H1 (cell line): Measurements from ENCODE around the gene RAB31. TPM values are rescaled to one million over a fixed set of nuclear protein-coding genes. Genes with fewer than 3 reads are reported as not detected.

ENCODE experiments used
- CTCF ChIA-PET: fragments of 300-600 bp; sonication (Branson Sonifier 250); formaldehyde crosslinking; loops from one replicate; lab custom pipeline; 2021; ENCODE audit not compliant: partially characterized antibody; lab: Charles Lee
- POLR2A ChIA-PET: fragments of 300-600 bp; sonication (Branson Sonifier 250); formaldehyde crosslinking; loops from one replicate; lab custom pipeline; 2021; ENCODE audit warnings: inconsistent platforms; ENCODE audit not compliant: partially characterized antibody; lab: Charles Lee
- DNase-seq, 2 experiments: peaks; one replicate each; pipeline versions ENCODE4 v3.0.0 to v3.0.0-alpha.2; 2010 to 2022; ENCODE audit warnings: low spot score in 2 of 2, low read depth in 1 of 2, mixed read lengths in 1 of 2
- FAIRE-seq: peaks from 2 replicates; lab custom pipeline; 2011; peaks lifted over from hg19 to GRCh38; lab: Jason Lieb, UNC
- H2AFZ ChIP-seq: 2 replicates; pipeline ENCODE4 v1.8.1; 2012; ENCODE audit warnings: low read length, inconsistent platforms
- H2AK5ac ChIP-seq: 2 replicates; pipeline ENCODE4 v1.6.1; 2013; ENCODE audit warnings: low read depth, low read length
- H2BK120ac ChIP-seq: replicated peaks from 2 replicates; pipeline ENCODE3; 2013; ENCODE audit warnings: low read depth, low read length, inconsistent platforms
- H2BK12ac ChIP-seq: 2 replicates; pipeline ENCODE4 v1.6.1; 2013; ENCODE audit warnings: low read depth, low read length
- H2BK15ac ChIP-seq: 2 replicates; pipeline ENCODE4 v1.6.1; 2013; ENCODE audit warnings: low read length
- H2BK20ac ChIP-seq: 2 replicates; pipeline ENCODE4 v1.6.1; 2013; ENCODE audit warnings: low read length
- H2BK5ac ChIP-seq: 2 replicates; pipeline ENCODE4 v1.6.1; 2013; ENCODE audit warnings: low read depth, low read length
- H3K14ac ChIP-seq: 2 replicates; pipeline ENCODE4 v1.6.1; 2013; ENCODE audit warnings: inconsistent platforms; ENCODE audit not compliant: insufficient read length
- H3K18ac ChIP-seq: 2 replicates; pipeline ENCODE4 v1.6.1; 2013; ENCODE audit warnings: low read length; ENCODE audit errors: extremely low read depth
- H3K23ac ChIP-seq: 2 replicates; pipeline ENCODE4 v1.6.1; 2013; ENCODE audit warnings: inconsistent platforms; ENCODE audit not compliant: insufficient read length
- H3K23me2 ChIP-seq: 2 replicates; pipeline ENCODE4 v1.6.1; 2013; ENCODE audit warnings: low read depth, low read length
- H3K27ac ChIP-seq: 2 replicates; pipeline ENCODE4 v1.6.1; 2011; ENCODE audit warnings: low read depth, low read length, inconsistent platforms
- H3K27me3 ChIP-seq, 4 experiments: replicated peaks in 1 of 4; 1 replicate in 1 of 4; 2 replicates in 3 of 4; pipeline versions ENCODE4 v1.6.1 to v1.8.1; 2011 to 2013; ENCODE audit warnings: low read length in 3 of 4, mild to moderate bottlenecking in 3 of 4, inconsistent platforms in 2 of 4, mixed read lengths in 2 of 4, moderate library complexity in 1 of 4; ENCODE audit not compliant: control insufficient read depth in 3 of 4, insufficient read depth in 3 of 4; ENCODE audit errors: extremely low read depth in 1 of 4
- H3K36me3 ChIP-seq, 4 experiments: 2 replicates each; pipeline versions ENCODE4 v1.6.1 to v1.8.1; 2011 to 2013; ENCODE audit warnings: mild to moderate bottlenecking in 4 of 4, low read length in 3 of 4, moderate library complexity in 2 of 4, control low read depth in 1 of 4, inconsistent platforms in 1 of 4; ENCODE audit not compliant: insufficient read depth in 4 of 4, control insufficient read depth in 2 of 4
- H3K4ac ChIP-seq: replicated peaks from 2 replicates; pipeline ENCODE3; 2013; ENCODE audit warnings: low read length, low read depth, mixed read lengths, inconsistent platforms; ENCODE audit not compliant: insufficient read length
- H3K4me1 ChIP-seq, 4 experiments: replicated peaks in 1 of 4; 1 replicate in 1 of 4; 2 replicates in 3 of 4; pipeline versions ENCODE4 v1.6.1 to v1.8.1; 2011 to 2013; ENCODE audit warnings: low read length in 3 of 4, inconsistent platforms in 2 of 4, mixed read lengths in 1 of 4; ENCODE audit not compliant: insufficient read depth in 4 of 4, control insufficient read depth in 3 of 4
- H3K4me2 ChIP-seq, 2 experiments: 2 replicates each; pipeline versions ENCODE4 v1.6.1 to v1.8.1; 2011 to 2013; ENCODE audit warnings: low read depth in 2 of 2, low read length in 2 of 2, control low read depth in 1 of 2, inconsistent platforms in 1 of 2, mild to moderate bottlenecking in 1 of 2; ENCODE audit not compliant: insufficient read depth in 1 of 2
- H3K4me3 ChIP-seq, 4 experiments: fragments of 200-600, 300-600 bp in 1 of 4; sonication (generic), shearing (Covaris generic), sonication (Bioruptor Twin) in 1 of 4; 2 replicates each; pipeline versions ENCODE4 v1.5.1 to v1.8.1; 2011 to 2016; ENCODE audit warnings: low read length in 4 of 4, low read depth in 3 of 4, control low read depth in 2 of 4, inconsistent platforms in 2 of 4, mild to moderate bottlenecking in 2 of 4, mixed read lengths in 1 of 4, moderate library complexity in 1 of 4; ENCODE audit not compliant: insufficient read depth in 2 of 4; ENCODE audit errors: extremely low read depth in 1 of 4
- H3K56ac ChIP-seq: replicated peaks from 2 replicates; pipeline ENCODE3; 2013; ENCODE audit warnings: low read depth, mild to moderate bottlenecking, mixed read lengths, low read length, inconsistent platforms; ENCODE audit not compliant: insufficient read length
- H3K79me1 ChIP-seq: 2 replicates; pipeline ENCODE4 v1.6.1; 2013; ENCODE audit warnings: low read depth, low read length, control low read depth
- H3K79me2 ChIP-seq, 2 experiments: 2 replicates each; pipeline versions ENCODE4 v1.6.1 to v1.8.1; 2012 to 2013; ENCODE audit warnings: low read length in 2 of 2, mild to moderate bottlenecking in 2 of 2, inconsistent platforms in 1 of 2; ENCODE audit not compliant: insufficient read depth in 2 of 2, control insufficient read depth in 1 of 2
- H3K9ac ChIP-seq, 4 experiments: replicated peaks in 1 of 4; 1 replicate in 1 of 4; 2 replicates in 3 of 4; pipeline versions ENCODE4 v1.6.1 to v1.8.1; 2011 to 2013; ENCODE audit warnings: low read depth in 3 of 4, low read length in 3 of 4, control low read depth in 2 of 4, mild to moderate bottlenecking in 2 of 4, moderate library complexity in 2 of 4, inconsistent platforms in 1 of 4; ENCODE audit errors: extremely low read depth in 1 of 4
- H3K9me3 ChIP-seq, 2 experiments: 2 replicates each; pipeline versions ENCODE4 v1.6.1 to v1.8.1; 2012 to 2013; ENCODE audit warnings: mild to moderate bottlenecking in 2 of 2, moderate library complexity in 2 of 2, control low read depth in 1 of 2, inconsistent platforms in 1 of 2, low read depth in 1 of 2, low read length in 1 of 2, mixed read lengths in 1 of 2; ENCODE audit not compliant: insufficient read depth in 2 of 2
- H4K20me1 ChIP-seq, 2 experiments: replicated peaks in 1 of 2; 2 replicates each; pipeline versions ENCODE3 to v1.8.1; 2011 to 2013; ENCODE audit warnings: inconsistent platforms in 2 of 2, low read length in 2 of 2, mild to moderate bottlenecking in 1 of 2; ENCODE audit not compliant: insufficient read depth in 2 of 2, control insufficient read depth in 1 of 2
- H4K5ac ChIP-seq: 2 replicates; pipeline ENCODE4 v1.6.1; 2013; ENCODE audit warnings: low read length, low read depth, mixed read lengths, inconsistent platforms; ENCODE audit not compliant: insufficient read length
- H4K8ac ChIP-seq: 2 replicates; pipeline ENCODE4 v1.8.0; 2013; ENCODE audit warnings: mild to moderate bottlenecking, moderate library complexity, low read length, inconsistent platforms; ENCODE audit not compliant: insufficient read depth; ENCODE audit errors: extremely low read depth
- H4K91ac ChIP-seq: replicated peaks from 2 replicates; pipeline ENCODE3; 2013; ENCODE audit warnings: low read length, mixed read lengths, inconsistent platforms; ENCODE audit not compliant: insufficient read length
- BACH1 ChIP-seq: IDR thresholded peaks from 2 replicates; pipeline ENCODE4 v1.6.1; 2012; ENCODE audit warnings: low read length, improper control_type of control experiment
- BCL11A ChIP-seq, 2 experiments: IDR thresholded peaks; one replicate each; pipeline ENCODE4 v1.6.1; 2011; ENCODE audit warnings: low read depth in 2 of 2, low read length in 2 of 2, mild to moderate bottlenecking in 2 of 2
- BRCA1 ChIP-seq: IDR thresholded peaks from 2 replicates; pipeline ENCODE4 v1.6.1; 2012; ENCODE audit warnings: low read depth, low read length, improper control_type of control experiment
- CBX5 ChIP-seq: fragments of 300-800, 300-1000 bp; sonication (generic); IDR thresholded peaks from 2 replicates; pipeline ENCODE4 v1.7.1; 2016; ENCODE audit warnings: antibody characterized with exemption, low read length, low read depth
- CHD2 ChIP-seq: IDR thresholded peaks from 2 replicates; pipeline ENCODE4 v1.6.1; 2012; ENCODE audit warnings: low read length, improper control_type of control experiment
- CTBP2 ChIP-seq: IDR thresholded peaks from 2 replicates; pipeline ENCODE4 v1.7.0; 2011; ENCODE audit warnings: borderline replicate concordance, mild to moderate bottlenecking, moderate library complexity, mixed read lengths, low read length; ENCODE audit not compliant: insufficient read depth, insufficient read length
- GABPA ChIP-seq: IDR thresholded peaks from 2 replicates; pipeline ENCODE4 v1.6.1; 2011; ENCODE audit warnings: mild to moderate bottlenecking, low read length, moderate library complexity, borderline replicate concordance; ENCODE audit not compliant: insufficient read depth
- MAFK ChIP-seq: IDR thresholded peaks from 2 replicates; pipeline ENCODE4 v1.6.1; 2012; ENCODE audit warnings: low read depth, mild to moderate bottlenecking, improper control_type of control experiment, low read length
- NANOG ChIP-seq: IDR thresholded peaks from 2 replicates; pipeline ENCODE4 v1.6.1; 2011; ENCODE audit warnings: low read length, low read depth, mild to moderate bottlenecking, inconsistent platforms; ENCODE audit not compliant: insufficient read depth, poor library complexity, severe bottlenecking
- POLR2A ChIP-seq, 2 experiments: IDR thresholded peaks; 1 replicate in 1 of 2; 2 replicates in 1 of 2; pipeline ENCODE4 v1.6.1; 2011; ENCODE audit warnings: low read depth in 2 of 2, low read length in 2 of 2, mild to moderate bottlenecking in 2 of 2; ENCODE audit errors: control extremely low read depth in 1 of 2
- POU5F1 ChIP-seq: IDR thresholded peaks from 2 replicates; pipeline ENCODE4 v1.6.1; 2011; ENCODE audit warnings: low read depth, mild to moderate bottlenecking, low read length, moderate library complexity
- RXRA ChIP-seq: IDR thresholded peaks from 2 replicates; pipeline ENCODE4 v1.6.1; 2011; ENCODE audit warnings: low read depth, mild to moderate bottlenecking, low read length, moderate library complexity; ENCODE audit not compliant: insufficient read depth
- SIRT6 ChIP-seq: IDR thresholded peaks from one replicate; pipeline ENCODE4 v1.7.1; 2012; ENCODE audit warnings: low read length, inconsistent platforms
- SP1 ChIP-seq: IDR thresholded peaks from 2 replicates; pipeline ENCODE4 v1.6.1; 2011; ENCODE audit warnings: low read depth, low read length
- SRF ChIP-seq: IDR thresholded peaks from 2 replicates; pipeline ENCODE4 v1.6.1; 2011; ENCODE audit warnings: mild to moderate bottlenecking, low read depth, low read length, moderate library complexity
- WGBS, 2 experiments: shearing (Covaris generic) in 1 of 2; methylation state at CpG; one replicate each; pipeline versions ENCODE4 v1.1.6 to v1.1.7; 2013 to 2015; ENCODE audit warnings: low lambda C conversion rate in 2 of 2, mixed read lengths in 2 of 2, inconsistent platforms in 1 of 2, low coverage in 1 of 2, missing lambda C conversion rate in 1 of 2; ENCODE audit not compliant: insufficient replicate concordance in 2 of 2, insufficient coverage in 1 of 2, insufficient read length in 1 of 2; ENCODE audit errors: extremely low coverage in 1 of 2, missing lambda C conversion rate in 1 of 2; 5-methylcytosine and 5-hydroxymethylcytosine counted together
- polyA plus RNA-seq, 7 experiments: library from polyadenylated mRNA; depleted of rRNA in 3 of 7; stranded (reverse) in 5 of 7; unstranded in 2 of 7; fragments of >200 nt in 5 of 7; fragments of 200-250 nt in 2 of 7; gene quantifications; 1 replicate in 5 of 7; 2 replicates in 1 of 7; 4 replicates in 1 of 7; pipeline versions ENCODE4 v1.2.1 to v1.2.3, GENCODE V29; 2011 to 2013; ENCODE audit warnings: missing spikeins in 2 of 7, mixed read lengths in 2 of 7
- total RNA-seq: library from RNA; stranded (reverse); fragmentation: NEBNext Ultra II Directional; extraction: Animal tissue kit (Norgen Biotek cat#: 25700); gene quantifications from 2 replicates; pipeline ENCODE4 v1.2.1, GENCODE V29; 2021

The RAB31 gene
- total and polyA plus RNA-seq, 2 of the 8 experiments (the other 6 are each of a cell fraction or from before 2014, with no cell fraction given), result 15.2 to 40.9 TPM

DNA sequence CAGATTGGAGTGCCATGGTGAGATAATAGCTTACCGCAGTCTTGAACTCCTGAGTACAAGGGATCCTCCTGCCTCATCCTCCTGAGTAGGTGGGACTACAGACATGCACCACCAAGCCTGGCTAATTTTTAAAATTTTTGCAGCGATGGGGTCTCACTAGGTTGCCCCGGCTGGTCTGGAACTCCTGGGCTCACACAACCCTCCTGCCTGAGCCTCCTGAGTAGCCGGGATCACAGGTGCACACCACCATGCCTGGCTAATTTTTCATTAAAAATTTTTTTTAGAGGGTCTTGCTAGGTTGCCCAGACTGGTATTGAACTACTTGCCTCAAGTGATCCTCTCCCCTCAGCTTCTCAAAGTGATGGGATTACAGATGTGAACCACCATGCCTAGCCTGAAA, 27.8 kb downstream of the RAB31 start:
- no peak overlapping the region for H3K27ac ChIP-seq
- CTCF ChIA-PET, result interaction anchor here (1.1 to 1.2 kb wide), 2 partner anchors 14 to 160 kb away, joined by 3 to 4 read pairs; no protein-coding TSS in a partner anchor
- FAIRE-seq, result no peak

More for the DNA sequence above, 27.8 kb downstream of the RAB31 start:
- H2BK5ac ChIP-seq, result no peak overlapping the region
- H3K36me3 ChIP-seq, result no peaks in the 10 kb centered on the region
- no peak overlapping the region for H3K18ac ChIP-seq
- no peak overlapping the region for H4K8ac ChIP-seq
- H4K91ac ChIP-seq, result no peak overlapping the region
- no peaks in the 10 kb centered on the region for H3K79me1 ChIP-seq
- H3K14ac ChIP-seq, result no peak overlapping the region
- no peak overlapping the region for H2BK15ac ChIP-seq
- H3K4ac ChIP-seq, result no peak overlapping the region
- no peaks in the 10 kb centered on the region for H3K23me2 ChIP-seq
- no peak overlapping the region for H4K5ac ChIP-seq
- no peak overlapping the region for H3K4me3 ChIP-seq
- no peak overlapping the region for H2BK12ac ChIP-seq
- H3K4me2 ChIP-seq, result no peak overlapping the region
- H3K4me1 ChIP-seq, result peaks cover 4 to 7% (median 6%) of the 10 kb centered on the region in 4 experiments
- H2BK20ac ChIP-seq, result no peak overlapping the region
- H3K79me2 ChIP-seq, result no peaks in the 10 kb centered on the region; a peak in 1 of 4 replicates
- no peaks in the 10 kb centered on the region for H3K27me3 ChIP-seq
- H2BK120ac ChIP-seq, result no peak overlapping the region
- H3K9me3 ChIP-seq, result no peaks in the 10 kb centered on the region
- H3K56ac ChIP-seq, result no peak overlapping the region
- H2AFZ ChIP-seq, result no peak overlapping the region
- no peak for DNase-seq
- WGBS, 2 experiments, result 73% methylated on average over 4 of the region's 4 CpGs; no CpG with 5 or more reads in 1 of the 2 experiments
- no peak for TF ChIP-seq BACH1
- TF ChIP-seq BRCA1, result no peak
- TF ChIP-seq SIRT6, result no peak
- no peak for TF ChIP-seq CBX5
- TF ChIP-seq SP1, result no peak
- no peak for TF ChIP-seq CTBP2
- no peak for TF ChIP-seq NANOG
- TF ChIP-seq SRF, result no peak
- TF ChIP-seq RXRA, result no peak
- TF ChIP-seq CHD2, result no peak
- TF ChIP-seq BCL11A (IDR thresholded peaks at IDR 0.05; ENCODE audit: low read depth in 2 of 2, low read length in 2 of 2), result no peak
- TF ChIP-seq MAFK, result no peak
- no peak for TF ChIP-seq POLR2A (IDR thresholded peaks at IDR 0.05; ENCODE audit: control extremely low read depth in 1 of 2, low read depth in 2 of 2, low read length in 2 of 2)
- no peak for TF ChIP-seq GABPA
- no peak for TF ChIP-seq POU5F1
- no peaks in the 10 kb centered on the region for H4K20me1 ChIP-seq
- no peak overlapping the region for H3K23ac ChIP-seq
- no peak overlapping the region for H3K9ac ChIP-seq
- H2AK5ac ChIP-seq, result no peak overlapping the region
- POLR2A ChIA-PET, result no interaction called here
